H1 (cell line): ENCODE measurements around the gene CRYBG3. TPM values are rescaled to one million over a fixed set of nuclear protein-coding genes. Genes with fewer than 3 reads are reported as not detected.

Source experiments
- CTCF ChIA-PET: fragments of 300-600 bp; sonication (Branson Sonifier 250); formaldehyde crosslinking; loops from one replicate; lab custom pipeline; 2021; ENCODE audit not compliant: partially characterized antibody; lab: Charles Lee
- POLR2A ChIA-PET: fragments of 300-600 bp; sonication (Branson Sonifier 250); formaldehyde crosslinking; loops from one replicate; lab custom pipeline; 2021; ENCODE audit warnings: inconsistent platforms; ENCODE audit not compliant: partially characterized antibody; lab: Charles Lee
- DNase-seq, 2 experiments: peaks; one replicate each; pipeline versions ENCODE4 v3.0.0 to v3.0.0-alpha.2; 2010 to 2022; ENCODE audit warnings: low spot score in 2 of 2, low read depth in 1 of 2, mixed read lengths in 1 of 2
- FAIRE-seq: peaks from 2 replicates; lab custom pipeline; 2011; peaks lifted over from hg19 to GRCh38; lab: Jason Lieb, UNC
- H2AFZ ChIP-seq: 2 replicates; pipeline ENCODE4 v1.8.1; 2012; ENCODE audit warnings: low read length, inconsistent platforms
- H2AK5ac ChIP-seq: 2 replicates; pipeline ENCODE4 v1.6.1; 2013; ENCODE audit warnings: low read depth, low read length
- H2BK120ac ChIP-seq: replicated peaks from 2 replicates; pipeline ENCODE3; 2013; ENCODE audit warnings: low read depth, low read length, inconsistent platforms
- H2BK12ac ChIP-seq: 2 replicates; pipeline ENCODE4 v1.6.1; 2013; ENCODE audit warnings: low read depth, low read length
- H2BK15ac ChIP-seq: 2 replicates; pipeline ENCODE4 v1.6.1; 2013; ENCODE audit warnings: low read length
- H2BK20ac ChIP-seq: 2 replicates; pipeline ENCODE4 v1.6.1; 2013; ENCODE audit warnings: low read length
- H2BK5ac ChIP-seq: 2 replicates; pipeline ENCODE4 v1.6.1; 2013; ENCODE audit warnings: low read depth, low read length
- H3K14ac ChIP-seq: 2 replicates; pipeline ENCODE4 v1.6.1; 2013; ENCODE audit warnings: inconsistent platforms; ENCODE audit not compliant: insufficient read length
- H3K18ac ChIP-seq: 2 replicates; pipeline ENCODE4 v1.6.1; 2013; ENCODE audit warnings: low read length; ENCODE audit errors: extremely low read depth
- H3K23ac ChIP-seq: 2 replicates; pipeline ENCODE4 v1.6.1; 2013; ENCODE audit warnings: inconsistent platforms; ENCODE audit not compliant: insufficient read length
- H3K23me2 ChIP-seq: 2 replicates; pipeline ENCODE4 v1.6.1; 2013; ENCODE audit warnings: low read depth, low read length
- H3K27ac ChIP-seq: 2 replicates; pipeline ENCODE4 v1.6.1; 2011; ENCODE audit warnings: low read depth, low read length, inconsistent platforms
- H3K27me3 ChIP-seq, 4 experiments: replicated peaks in 1 of 4; 1 replicate in 1 of 4; 2 replicates in 3 of 4; pipeline versions ENCODE4 v1.6.1 to v1.8.1; 2011 to 2013; ENCODE audit warnings: low read length in 3 of 4, mild to moderate bottlenecking in 3 of 4, inconsistent platforms in 2 of 4, mixed read lengths in 2 of 4, moderate library complexity in 1 of 4; ENCODE audit not compliant: control insufficient read depth in 3 of 4, insufficient read depth in 3 of 4; ENCODE audit errors: extremely low read depth in 1 of 4
- H3K36me3 ChIP-seq, 4 experiments: 2 replicates each; pipeline versions ENCODE4 v1.6.1 to v1.8.1; 2011 to 2013; ENCODE audit warnings: mild to moderate bottlenecking in 4 of 4, low read length in 3 of 4, moderate library complexity in 2 of 4, control low read depth in 1 of 4, inconsistent platforms in 1 of 4; ENCODE audit not compliant: insufficient read depth in 4 of 4, control insufficient read depth in 2 of 4
- H3K4ac ChIP-seq: replicated peaks from 2 replicates; pipeline ENCODE3; 2013; ENCODE audit warnings: low read length, low read depth, mixed read lengths, inconsistent platforms; ENCODE audit not compliant: insufficient read length
- H3K4me1 ChIP-seq, 4 experiments: replicated peaks in 1 of 4; 1 replicate in 1 of 4; 2 replicates in 3 of 4; pipeline versions ENCODE4 v1.6.1 to v1.8.1; 2011 to 2013; ENCODE audit warnings: low read length in 3 of 4, inconsistent platforms in 2 of 4, mixed read lengths in 1 of 4; ENCODE audit not compliant: insufficient read depth in 4 of 4, control insufficient read depth in 3 of 4
- H3K4me2 ChIP-seq, 2 experiments: 2 replicates each; pipeline versions ENCODE4 v1.6.1 to v1.8.1; 2011 to 2013; ENCODE audit warnings: low read depth in 2 of 2, low read length in 2 of 2, control low read depth in 1 of 2, inconsistent platforms in 1 of 2, mild to moderate bottlenecking in 1 of 2; ENCODE audit not compliant: insufficient read depth in 1 of 2
- H3K4me3 ChIP-seq, 4 experiments: fragments of 200-600, 300-600 bp in 1 of 4; sonication (generic), shearing (Covaris generic), sonication (Bioruptor Twin) in 1 of 4; 2 replicates each; pipeline versions ENCODE4 v1.5.1 to v1.8.1; 2011 to 2016; ENCODE audit warnings: low read length in 4 of 4, low read depth in 3 of 4, control low read depth in 2 of 4, inconsistent platforms in 2 of 4, mild to moderate bottlenecking in 2 of 4, mixed read lengths in 1 of 4, moderate library complexity in 1 of 4; ENCODE audit not compliant: insufficient read depth in 2 of 4; ENCODE audit errors: extremely low read depth in 1 of 4
- H3K56ac ChIP-seq: replicated peaks from 2 replicates; pipeline ENCODE3; 2013; ENCODE audit warnings: low read depth, mild to moderate bottlenecking, mixed read lengths, low read length, inconsistent platforms; ENCODE audit not compliant: insufficient read length
- H3K79me1 ChIP-seq: 2 replicates; pipeline ENCODE4 v1.6.1; 2013; ENCODE audit warnings: low read depth, low read length, control low read depth
- H3K79me2 ChIP-seq, 2 experiments: 2 replicates each; pipeline versions ENCODE4 v1.6.1 to v1.8.1; 2012 to 2013; ENCODE audit warnings: low read length in 2 of 2, mild to moderate bottlenecking in 2 of 2, inconsistent platforms in 1 of 2; ENCODE audit not compliant: insufficient read depth in 2 of 2, control insufficient read depth in 1 of 2
- H3K9ac ChIP-seq, 4 experiments: replicated peaks in 1 of 4; 1 replicate in 1 of 4; 2 replicates in 3 of 4; pipeline versions ENCODE4 v1.6.1 to v1.8.1; 2011 to 2013; ENCODE audit warnings: low read depth in 3 of 4, low read length in 3 of 4, control low read depth in 2 of 4, mild to moderate bottlenecking in 2 of 4, moderate library complexity in 2 of 4, inconsistent platforms in 1 of 4; ENCODE audit errors: extremely low read depth in 1 of 4
- H3K9me3 ChIP-seq, 2 experiments: 2 replicates each; pipeline versions ENCODE4 v1.6.1 to v1.8.1; 2012 to 2013; ENCODE audit warnings: mild to moderate bottlenecking in 2 of 2, moderate library complexity in 2 of 2, control low read depth in 1 of 2, inconsistent platforms in 1 of 2, low read depth in 1 of 2, low read length in 1 of 2, mixed read lengths in 1 of 2; ENCODE audit not compliant: insufficient read depth in 2 of 2
- H4K20me1 ChIP-seq, 2 experiments: replicated peaks in 1 of 2; 2 replicates each; pipeline versions ENCODE3 to v1.8.1; 2011 to 2013; ENCODE audit warnings: inconsistent platforms in 2 of 2, low read length in 2 of 2, mild to moderate bottlenecking in 1 of 2; ENCODE audit not compliant: insufficient read depth in 2 of 2, control insufficient read depth in 1 of 2
- H4K5ac ChIP-seq: 2 replicates; pipeline ENCODE4 v1.6.1; 2013; ENCODE audit warnings: low read length, low read depth, mixed read lengths, inconsistent platforms; ENCODE audit not compliant: insufficient read length
- H4K8ac ChIP-seq: 2 replicates; pipeline ENCODE4 v1.8.0; 2013; ENCODE audit warnings: mild to moderate bottlenecking, moderate library complexity, low read length, inconsistent platforms; ENCODE audit not compliant: insufficient read depth; ENCODE audit errors: extremely low read depth
- H4K91ac ChIP-seq: replicated peaks from 2 replicates; pipeline ENCODE3; 2013; ENCODE audit warnings: low read length, mixed read lengths, inconsistent platforms; ENCODE audit not compliant: insufficient read length
- GABPA ChIP-seq: IDR thresholded peaks from 2 replicates; pipeline ENCODE4 v1.6.1; 2011; ENCODE audit warnings: mild to moderate bottlenecking, low read length, moderate library complexity, borderline replicate concordance; ENCODE audit not compliant: insufficient read depth
- KDM1A ChIP-seq: fragments of 200-600, 300-600 bp; sonication (generic); IDR thresholded peaks from 2 replicates; pipeline ENCODE4 v1.7.1; 2016; ENCODE audit warnings: mild to moderate bottlenecking, low read length, borderline replicate concordance
- KDM5A ChIP-seq: fragments of 200-600 bp; IDR thresholded peaks from 2 replicates; pipeline ENCODE4 v1.7.1; 2012; ENCODE audit warnings: mild to moderate bottlenecking, low read length, inconsistent platforms, mixed read lengths
- RBBP5 ChIP-seq: IDR thresholded peaks from 2 replicates; pipeline ENCODE4 v1.7.1; 2012; ENCODE audit warnings: low read depth, mild to moderate bottlenecking, inconsistent platforms, low read length, moderate library complexity, borderline replicate concordance
- TCF12 ChIP-seq: IDR thresholded peaks from 2 replicates; pipeline ENCODE4 v1.6.1; 2011; ENCODE audit warnings: low read depth, mild to moderate bottlenecking, low read length
- WGBS, 2 experiments: shearing (Covaris generic) in 1 of 2; methylation state at CpG; one replicate each; pipeline versions ENCODE4 v1.1.6 to v1.1.7; 2013 to 2015; ENCODE audit warnings: low lambda C conversion rate in 2 of 2, mixed read lengths in 2 of 2, inconsistent platforms in 1 of 2, low coverage in 1 of 2, missing lambda C conversion rate in 1 of 2; ENCODE audit not compliant: insufficient replicate concordance in 2 of 2, insufficient coverage in 1 of 2, insufficient read length in 1 of 2; ENCODE audit errors: extremely low coverage in 1 of 2, missing lambda C conversion rate in 1 of 2; 5-methylcytosine and 5-hydroxymethylcytosine counted together
- polyA plus RNA-seq, 7 experiments: library from polyadenylated mRNA; depleted of rRNA in 3 of 7; stranded (reverse) in 5 of 7; unstranded in 2 of 7; fragments of >200 nt in 5 of 7; fragments of 200-250 nt in 2 of 7; gene quantifications; 1 replicate in 5 of 7; 2 replicates in 1 of 7; 4 replicates in 1 of 7; pipeline versions ENCODE4 v1.2.1 to v1.2.3, GENCODE V29; 2011 to 2013; ENCODE audit warnings: missing spikeins in 2 of 7, mixed read lengths in 2 of 7
- total RNA-seq: library from RNA; stranded (reverse); fragmentation: NEBNext Ultra II Directional; extraction: Animal tissue kit (Norgen Biotek cat#: 25700); gene quantifications from 2 replicates; pipeline ENCODE4 v1.2.1, GENCODE V29; 2021

CRYBG3 gene
- total and polyA plus RNA-seq, 2 of the 8 experiments (the other 6 are each of a cell fraction or from before 2014, with no cell fraction given): 2.1 to 8.0 TPM

DNA sequence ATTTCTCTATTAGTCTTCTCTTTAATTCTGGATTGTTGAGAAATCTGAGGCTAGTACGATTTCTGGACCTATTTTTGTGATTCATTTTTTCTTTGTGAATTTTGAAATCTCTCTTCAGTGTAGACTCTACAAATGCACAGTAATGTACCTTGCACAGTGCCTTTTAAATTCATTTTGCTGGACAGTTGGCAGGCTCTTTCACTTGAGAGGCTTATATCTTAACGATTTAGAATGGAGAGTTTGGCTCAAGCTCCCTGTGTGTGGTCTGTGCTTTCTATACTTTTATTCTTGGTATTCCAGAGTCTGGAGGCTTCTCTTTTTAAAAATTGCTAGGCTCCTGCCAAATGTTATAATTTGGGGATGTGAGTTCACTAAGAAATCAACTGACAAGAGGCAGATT, 8.8 kb downstream of the CRYBG3 start:
- no peak for DNase-seq
- no peak overlapping the region for H3K14ac ChIP-seq
- TF ChIP-seq KDM5A: no peak
- no peak for TF ChIP-seq RBBP5
- no peak for TF ChIP-seq TCF12
- TF ChIP-seq KDM1A: no peak
- no peak for TF ChIP-seq GABPA
- no peaks in the 10 kb centered on the region for H3K27me3 ChIP-seq
- H3K79me2 ChIP-seq: 0 out of 4 replicates have a peak, but pooled peaks cover 0 to 5% of the 10 kb centered on the region in 2 experiments
- no peak overlapping the region for H3K18ac ChIP-seq
- 86% methylated on average over 2 of the region's 2 CpGs; no CpG with 5 or more reads in 1 of the 2 experiments for WGBS, 2 experiments
- H3K23me2 ChIP-seq: no peaks in the 10 kb centered on the region
- no peaks in the 10 kb centered on the region for H3K79me1 ChIP-seq
- no peak overlapping the region for H2AK5ac ChIP-seq
- no peak overlapping the region for H3K9ac ChIP-seq
- H4K20me1 ChIP-seq: no peaks in the 10 kb centered on the region
- no peak overlapping the region for H4K5ac ChIP-seq
- no peak overlapping the region for H3K56ac ChIP-seq
- H2BK5ac ChIP-seq: no peak overlapping the region
- H4K8ac ChIP-seq: no peak overlapping the region
- no peak overlapping the region for H3K4me2 ChIP-seq
- no peak overlapping the region for H3K4me3 ChIP-seq
- no peak overlapping the region for H3K23ac ChIP-seq
- H3K27ac ChIP-seq: no peak overlapping the region
- H2AFZ ChIP-seq: no peak overlapping the region
- H2BK15ac ChIP-seq: no peak overlapping the region
- H3K4me1 ChIP-seq: no peaks in the 10 kb centered on the region
- CTCF ChIA-PET: no interaction called here
- no peak for FAIRE-seq
- POLR2A ChIA-PET: no interaction called here
- no peaks in the 10 kb centered on the region for H3K9me3 ChIP-seq
- no peaks in the 10 kb centered on the region for H3K36me3 ChIP-seq
- no peak overlapping the region for H3K4ac ChIP-seq
- H4K91ac ChIP-seq: no peak overlapping the region
- H2BK20ac ChIP-seq: no peak overlapping the region
- H2BK12ac ChIP-seq: no peak overlapping the region
- H2BK120ac ChIP-seq: no peak overlapping the region
